HepG2 (cell line): ENCODE results near the gene CTDSP1. TPM values are rescaled to one million over a fixed set of nuclear protein-coding genes. Genes with fewer than 3 reads are reported as not detected.

Experiments
- ATF7-NPFF ChIP-seq: sonication (generic); formaldehyde crosslinking; IDR thresholded peaks from 2 replicates; pipeline ENCODE4 v1.8.1; 2023; ENCODE audit warnings: mild to moderate bottlenecking, low read depth, missing genetic modification reagents, moderate library complexity
- ELK4 ChIP-seq: sonication (generic); formaldehyde crosslinking; IDR thresholded peaks from 2 replicates; pipeline ENCODE4 v1.9.0; 2021; ENCODE audit warnings: missing genetic modification reagents, borderline replicate concordance
- HOXA9 ChIP-seq: sonication (generic); formaldehyde crosslinking; IDR thresholded peaks from 2 replicates; pipeline ENCODE4 v1.8.1; 2022; ENCODE audit warnings: missing genetic modification reagents, mild to moderate bottlenecking, moderate library complexity, borderline replicate concordance
- JUND ChIP-seq: sonication (generic); formaldehyde crosslinking; IDR thresholded peaks from 2 replicates; pipeline ENCODE4 v1.8.0; 2022; ENCODE audit warnings: mild to moderate bottlenecking, missing genetic modification reagents
- MAZ ChIP-seq, 2 experiments: sonication (generic) in 1 of 2; formaldehyde crosslinking in 1 of 2; IDR thresholded peaks; 2 replicates each; pipeline versions ENCODE4 v1.5.0 to v1.6.1; 2012 to 2020; ENCODE audit warnings: low read depth in 2 of 2, mild to moderate bottlenecking in 2 of 2, borderline replicate concordance in 1 of 2, improper control_type of control experiment in 1 of 2, low read length in 1 of 2, missing genetic modification reagents in 1 of 2, moderate library complexity in 1 of 2
- MXI1 ChIP-seq: IDR thresholded peaks from 3 replicates; pipeline ENCODE4 v1.6.1; 2012; ENCODE audit warnings: low read depth, low read length, inconsistent platforms, borderline replicate concordance
- MZF1 ChIP-seq: sonication (generic); formaldehyde crosslinking; IDR thresholded peaks from 2 replicates; pipeline ENCODE4 v1.8.1; 2023; ENCODE audit warnings: mild to moderate bottlenecking, missing genetic modification reagents, borderline replicate concordance
- ZBTB42 ChIP-seq: sonication (generic); formaldehyde crosslinking; IDR thresholded peaks from 2 replicates; pipeline ENCODE4 v1.5.0; 2020; ENCODE audit warnings: mild to moderate bottlenecking, missing genetic modification reagents
- ZFX ChIP-seq: sonication (generic); formaldehyde crosslinking; IDR thresholded peaks from 2 replicates; pipeline ENCODE4 v1.4.0; 2020; ENCODE audit warnings: mild to moderate bottlenecking, low read depth, missing genetic modification reagents, moderate library complexity
- ZNF263 ChIP-seq: sonication (generic); formaldehyde crosslinking; IDR thresholded peaks from 2 replicates; pipeline ENCODE4 v1.4.0; 2020; ENCODE audit warnings: missing genetic modification reagents
- ZNF550 ChIP-seq: sonication (generic); formaldehyde crosslinking; IDR thresholded peaks from 2 replicates; pipeline ENCODE4 v1.4.0; 2020; ENCODE audit warnings: mild to moderate bottlenecking, missing genetic modification reagents, borderline replicate concordance
- ZNF605 ChIP-seq: sonication (generic); formaldehyde crosslinking; IDR thresholded peaks from 2 replicates; pipeline ENCODE4 v1.8.0; 2022; ENCODE audit warnings: mild to moderate bottlenecking, missing genetic modification reagents
- ZNF660 ChIP-seq: sonication (generic); formaldehyde crosslinking; IDR thresholded peaks from 2 replicates; pipeline ENCODE4 v1.5.1; 2020; ENCODE audit warnings: mild to moderate bottlenecking, low read depth, missing genetic modification reagents, borderline replicate concordance
- ZNF704 ChIP-seq: sonication (generic); formaldehyde crosslinking; IDR thresholded peaks from 2 replicates; pipeline ENCODE4 v1.8.1; 2023; ENCODE audit warnings: mild to moderate bottlenecking, inconsistent platforms, moderate library complexity, missing genetic modification reagents, borderline replicate concordance
- ZSCAN29 ChIP-seq: sonication (generic); formaldehyde crosslinking; conservative IDR thresholded peaks from 2 replicates; pipeline ENCODE4 v1.4.0; 2020; ENCODE audit warnings: mild to moderate bottlenecking, missing genetic modification reagents
- polyA plus RNA-seq, 8 experiments: library from polyadenylated mRNA; depleted of rRNA in 3 of 8; stranded (reverse) in 7 of 8; unstranded in 1 of 8; fragments of >200 nt; fragmentation: Illumina TruSeq in 4 of 8; extraction: Trizol in 4 of 8; gene quantifications; 2 replicates each; pipeline versions ENCODE4 v1.2.1 to v1.2.3, GENCODE V29; 2011 to 2016; ENCODE audit warnings: low read depth in 4 of 8, missing spikeins in 1 of 8, mixed read lengths in 1 of 8; ENCODE audit not compliant: insufficient read depth in 1 of 8
- total RNA-seq, 5 experiments: library from RNA; depleted of rRNA; stranded (reverse); fragments of >200 nt; fragmentation: Illumina TruSeq; extraction: Trizol; gene quantifications; 2 replicates each; pipeline ENCODE4 v1.2.3, GENCODE V29; 2016; ENCODE audit warnings: low read depth in 1 of 5
- TF ChIP-seq, protein P1 (sequence below): IDR thresholded peaks from 2 replicates; pipeline ENCODE4 v1.6.1; 2016
- TF ChIP-seq, protein P2 (sequence below): sonication (generic); formaldehyde crosslinking; IDR thresholded peaks from 2 replicates; pipeline ENCODE4 v1.8.0; 2022; ENCODE audit warnings: low read depth, missing genetic modification reagents
- TF ChIP-seq, protein P3 (sequence below): sonication (generic); formaldehyde crosslinking; IDR thresholded peaks from 2 replicates; pipeline ENCODE4 v1.4.0; 2020; ENCODE audit warnings: mild to moderate bottlenecking, low read depth, missing genetic modification reagents

CTDSP1 gene
- total and polyA plus RNA-seq, 2 of the 13 experiments (the other 11 are each of a cell fraction or from before 2014, with no cell fraction given): 91.0 to 268 TPM

DNA sequence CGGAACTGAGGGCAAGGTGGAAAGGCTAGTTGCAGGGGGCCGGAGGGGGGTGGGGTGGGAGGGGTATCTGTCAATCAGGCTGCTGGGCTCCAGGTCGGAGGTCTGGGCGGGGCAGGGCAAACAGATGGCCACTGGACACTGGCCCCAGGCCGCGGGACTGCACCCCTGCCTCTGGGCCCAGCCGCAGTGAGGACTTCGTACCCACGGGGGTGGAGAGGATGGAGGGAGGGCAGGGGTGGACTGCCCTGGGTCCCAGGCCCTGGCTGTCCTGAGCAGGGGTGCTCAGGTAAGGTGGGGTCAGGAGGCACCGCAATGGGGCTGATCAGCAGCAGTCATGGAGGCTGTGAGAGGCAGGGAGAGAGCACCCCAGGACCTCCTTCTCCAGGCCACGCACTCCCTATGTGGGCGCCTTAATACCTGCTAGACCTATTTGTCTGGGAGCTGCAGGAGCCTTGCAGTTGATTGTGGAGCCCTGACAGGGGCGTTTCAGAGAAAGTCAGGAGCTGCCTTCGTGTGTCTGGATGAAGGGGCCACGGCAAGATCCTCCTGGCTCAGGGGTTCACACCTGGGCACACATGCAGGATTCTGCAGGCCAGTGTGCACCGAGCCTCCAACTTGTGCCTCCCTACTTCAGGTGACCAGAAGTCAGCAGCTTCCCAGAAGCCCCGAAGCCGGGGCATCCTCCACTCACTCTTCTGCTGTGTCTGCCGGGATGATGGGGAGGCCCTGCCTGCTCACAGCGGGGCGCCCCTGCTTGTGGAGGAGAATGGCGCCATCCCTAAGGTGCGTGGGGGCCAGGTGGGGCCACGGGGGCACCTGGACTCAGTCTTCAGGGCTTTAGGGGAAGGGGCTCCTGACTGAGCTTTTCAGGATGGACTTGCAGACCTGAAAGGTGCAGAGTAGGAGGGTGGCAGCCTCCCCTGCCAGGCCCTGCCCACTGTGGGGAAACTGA, 1.5 kb downstream of the CTDSP1 start (continued):
- TF ChIP-seq ZFX (CRISPR knock-in tag) (peak; percentile 96), ZNF550 (CRISPR knock-in tag) (no peak), ZBTB42 (peak; percentile 57; the same call in 1 of the 2 replicates), ELK4 (no peak), ZNF704 (CRISPR knock-in tag) (no peak), ZNF263 (0 out of 2 replicates have a peak, but pooled peaks have one; percentile 42), JUND (CRISPR knock-in tag) (peak; percentile 29; the same call in 1 of the 2 replicates), ZNF660 (no peak), MXI1 (peak; percentile 82; the same call in 1 of the 3 replicates), ZNF605 (CRISPR knock-in tag) (peak; percentile 21), ATF7-NPFF (CRISPR knock-in tag) (peak; percentile 64; the same call in 1 of the 2 replicates), HOXA9 (0 out of 2 replicates have a peak, but pooled peaks have one; percentile 80), ZSCAN29 (CRISPR knock-in tag) (peak; percentile 94; the same call in 1 of the 2 replicates), MZF1 (no peak), MAZ (IDR thresholded peaks at IDR 0.05; ENCODE audit: borderline replicate concordance, low read depth, low read length) (peak; percentile 90), MAZ (CRISPR knock-in tag; IDR thresholded peaks at IDR 0.05; ENCODE audit: low read depth) (peak; percentile 99)
- TF ChIP-seq, protein P1, sequence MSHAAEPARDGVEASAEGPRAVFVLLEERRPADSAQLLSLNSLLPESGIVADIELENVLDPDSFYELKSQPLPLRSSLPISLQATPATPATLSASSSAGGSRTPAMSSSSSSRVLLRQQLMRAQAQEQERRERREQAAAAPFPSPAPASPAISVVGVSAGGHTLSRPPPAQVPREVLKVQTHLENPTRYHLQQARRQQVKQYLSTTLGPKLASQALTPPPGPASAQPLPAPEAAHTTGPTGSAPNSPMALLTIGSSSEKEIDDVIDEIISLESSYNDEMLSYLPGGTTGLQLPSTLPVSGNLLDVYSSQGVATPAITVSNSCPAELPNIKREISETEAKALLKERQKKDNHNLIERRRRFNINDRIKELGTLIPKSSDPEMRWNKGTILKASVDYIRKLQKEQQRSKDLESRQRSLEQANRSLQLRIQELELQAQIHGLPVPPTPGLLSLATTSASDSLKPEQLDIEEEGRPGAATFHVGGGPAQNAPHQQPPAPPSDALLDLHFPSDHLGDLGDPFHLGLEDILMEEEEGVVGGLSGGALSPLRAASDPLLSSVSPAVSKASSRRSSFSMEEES (CRISPR knock-in tag): peak; percentile 75
- TF ChIP-seq, protein P2, sequence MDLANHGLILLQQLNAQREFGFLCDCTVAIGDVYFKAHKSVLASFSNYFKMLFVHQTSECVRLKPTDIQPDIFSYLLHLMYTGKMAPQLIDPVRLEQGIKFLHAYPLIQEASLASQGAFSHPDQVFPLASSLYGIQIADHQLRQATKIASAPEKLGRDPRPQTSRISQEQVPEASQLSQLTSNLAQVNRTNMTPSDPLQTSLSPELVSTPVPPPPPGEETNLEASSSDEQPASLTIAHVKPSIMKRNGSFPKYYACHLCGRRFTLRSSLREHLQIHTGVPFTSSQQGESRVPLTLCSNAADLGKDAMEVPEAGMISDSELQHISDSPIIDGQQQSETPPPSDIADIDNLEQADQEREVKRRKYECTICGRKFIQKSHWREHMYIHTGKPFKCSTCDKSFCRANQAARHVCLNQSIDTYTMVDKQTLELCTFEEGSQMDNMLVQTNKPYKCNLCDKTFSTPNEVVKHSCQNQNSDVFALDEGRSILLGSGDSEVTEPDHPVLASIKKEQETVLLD (CRISPR knock-in tag): peak; percentile 16; the same call in 1 of the 2 replicates
- TF ChIP-seq, protein P3, sequence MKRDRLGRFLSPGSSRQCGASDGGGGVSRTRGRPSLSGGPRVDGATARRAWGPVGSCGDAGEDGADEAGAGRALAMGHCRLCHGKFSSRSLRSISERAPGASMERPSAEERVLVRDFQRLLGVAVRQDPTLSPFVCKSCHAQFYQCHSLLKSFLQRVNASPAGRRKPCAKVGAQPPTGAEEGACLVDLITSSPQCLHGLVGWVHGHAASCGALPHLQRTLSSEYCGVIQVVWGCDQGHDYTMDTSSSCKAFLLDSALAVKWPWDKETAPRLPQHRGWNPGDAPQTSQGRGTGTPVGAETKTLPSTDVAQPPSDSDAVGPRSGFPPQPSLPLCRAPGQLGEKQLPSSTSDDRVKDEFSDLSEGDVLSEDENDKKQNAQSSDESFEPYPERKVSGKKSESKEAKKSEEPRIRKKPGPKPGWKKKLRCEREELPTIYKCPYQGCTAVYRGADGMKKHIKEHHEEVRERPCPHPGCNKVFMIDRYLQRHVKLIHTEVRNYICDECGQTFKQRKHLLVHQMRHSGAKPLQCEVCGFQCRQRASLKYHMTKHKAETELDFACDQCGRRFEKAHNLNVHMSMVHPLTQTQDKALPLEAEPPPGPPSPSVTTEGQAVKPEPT (CRISPR knock-in tag): 0 out of 2 replicates have a peak, but pooled peaks have one; percentile 61
